HepG2 (cell line): ENCODE data around the gene FGF21. TPM values are rescaled to one million over a fixed set of nuclear protein-coding genes. Genes with fewer than 3 reads are reported as not detected.
A peak's percentile ranks its signal among the peaks of the same experiment; 100 is the strongest.

Source experiments
- CEBPB ChIP-seq: IDR thresholded peaks from 2 replicates; pipeline ENCODE4 v1.6.1; 2011; ENCODE audit warnings: low read depth, low read length, improper control_type of control experiment, borderline replicate concordance
- CHCHD3 ChIP-seq: sonication (generic); formaldehyde crosslinking; IDR thresholded peaks from 2 replicates; pipeline ENCODE4 v1.8.0; 2022; ENCODE audit warnings: mild to moderate bottlenecking, missing genetic modification reagents, moderate library complexity
- DNMT3B ChIP-seq: conservative IDR thresholded peaks from 2 replicates; pipeline ENCODE4 v1.6.1; 2016; ENCODE audit warnings: missing biosample characterization, control low read depth
- DR1 ChIP-seq: sonication (generic); formaldehyde crosslinking; IDR thresholded peaks from 2 replicates; pipeline ENCODE4 v1.8.0; 2021; ENCODE audit warnings: mild to moderate bottlenecking, missing genetic modification reagents, inconsistent platforms
- FOXK1 ChIP-seq: sonication (generic); formaldehyde crosslinking; IDR thresholded peaks from 2 replicates; pipeline ENCODE4 v1.4.0; 2020; ENCODE audit warnings: low read depth, missing genetic modification reagents, borderline replicate concordance
- GATAD1 ChIP-seq: IDR thresholded peaks from 2 replicates; pipeline ENCODE4 v1.6.1; 2016; ENCODE audit warnings: missing genetic modification reagents, missing compliant biosample characterization
- GTF2F1 ChIP-seq: fragments of 150-350 bp; IDR thresholded peaks from 2 replicates; pipeline ENCODE4 v1.6.1; 2014; ENCODE audit warnings: low read length
- HNRNPLL ChIP-seq: fragments of 200-400 bp; formaldehyde crosslinking; IDR thresholded peaks from 2 replicates; pipeline ENCODE4 v1.6.1; 2017; ENCODE audit warnings: mild to moderate bottlenecking, low read depth, low read length; ENCODE audit not compliant: poor library complexity, severe bottlenecking
- JUNB ChIP-seq: sonication (generic); formaldehyde crosslinking; IDR thresholded peaks from 2 replicates; pipeline ENCODE4 v1.8.0; 2022; ENCODE audit warnings: missing genetic modification reagents, mild to moderate bottlenecking, borderline replicate concordance
- KDM6A ChIP-seq: IDR thresholded peaks from 2 replicates; pipeline ENCODE4 v1.6.1; 2016; ENCODE audit warnings: low read depth
- MED1 ChIP-seq: sonication (generic); formaldehyde crosslinking; IDR thresholded peaks from 2 replicates; pipeline ENCODE4 v1.4.0; 2020; ENCODE audit warnings: missing genetic modification reagents
- MEF2D ChIP-seq: sonication (generic); formaldehyde crosslinking; IDR thresholded peaks from 2 replicates; pipeline ENCODE4 v1.5.1; 2020; ENCODE audit warnings: mild to moderate bottlenecking, missing genetic modification reagents
- NFE2L2 ChIP-seq: fragments of 150-350 bp; IDR thresholded peaks from 2 replicates; pipeline ENCODE4 v1.6.1; 2014; ENCODE audit warnings: low read length
- NR2C2 ChIP-seq: sonication (generic); formaldehyde crosslinking; IDR thresholded peaks from 2 replicates; pipeline ENCODE4 v1.4.0; 2020; ENCODE audit warnings: missing genetic modification reagents, mild to moderate bottlenecking, moderate library complexity, borderline replicate concordance
- PCBP2 ChIP-seq: fragments of 200-400 bp; formaldehyde crosslinking; optimal IDR thresholded peaks from 2 replicates; pipeline ENCODE3; 2018; ENCODE audit warnings: low read length, low read depth; ENCODE audit not compliant: poor library complexity, severe bottlenecking
- POLR2G ChIP-seq: fragments of 200-400 bp; formaldehyde crosslinking; IDR thresholded peaks from 2 replicates; pipeline ENCODE4 v1.6.1; 2018; ENCODE audit warnings: mild to moderate bottlenecking, low read depth, low read length, moderate library complexity
- RXRA ChIP-seq: sonication (generic); formaldehyde crosslinking; IDR thresholded peaks from 2 replicates; pipeline ENCODE4 v1.5.1; 2020; ENCODE audit warnings: missing genetic modification reagents
- SMC3 ChIP-seq: IDR thresholded peaks from 2 replicates; pipeline ENCODE4 v1.6.1; 2011; ENCODE audit warnings: low read length, improper control_type of control experiment
- SNRNP70 ChIP-seq: fragments of 200-400 bp; formaldehyde crosslinking; IDR thresholded peaks from 2 replicates; pipeline ENCODE4 v1.6.1; 2017; ENCODE audit warnings: mild to moderate bottlenecking, low read depth, low read length, moderate library complexity
- SOX5 ChIP-seq: IDR thresholded peaks from 2 replicates; pipeline ENCODE4 v1.6.1; 2016; ENCODE audit warnings: borderline replicate concordance
- SP2 ChIP-seq: sonication (generic); formaldehyde crosslinking; IDR thresholded peaks from 2 replicates; pipeline ENCODE4 v1.5.1; 2020; ENCODE audit warnings: mild to moderate bottlenecking, missing genetic modification reagents
- SP4 ChIP-seq: sonication (generic); formaldehyde crosslinking; IDR thresholded peaks from 2 replicates; pipeline ENCODE4 v1.8.1; 2023; ENCODE audit warnings: mild to moderate bottlenecking, missing genetic modification reagents
- SRSF9 ChIP-seq: fragments of 200-400 bp; formaldehyde crosslinking; IDR thresholded peaks from 2 replicates; pipeline ENCODE4 v1.6.1; 2018; ENCODE audit warnings: borderline replicate concordance, mild to moderate bottlenecking, low read depth, low read length; ENCODE audit not compliant: insufficient read depth, poor library complexity, severe bottlenecking
- ZNF124 ChIP-seq: sonication (generic); formaldehyde crosslinking; IDR thresholded peaks from 2 replicates; pipeline ENCODE4 v1.4.0; 2020; ENCODE audit warnings: missing genetic modification reagents
- ZNF264 ChIP-seq: sonication (generic); formaldehyde crosslinking; IDR thresholded peaks from 2 replicates; pipeline ENCODE4 v1.4.0; 2020; ENCODE audit warnings: missing genetic modification reagents
- ZNF501 ChIP-seq: sonication (generic); formaldehyde crosslinking; IDR thresholded peaks from 2 replicates; pipeline ENCODE4 v1.5.1; 2020; ENCODE audit warnings: mild to moderate bottlenecking, moderate library complexity, missing genetic modification reagents
- ZNF672 ChIP-seq: sonication (generic); formaldehyde crosslinking; IDR thresholded peaks from 2 replicates; pipeline ENCODE4 v1.8.1; 2022; ENCODE audit warnings: missing genetic modification reagents
- ZNF724P ChIP-seq: sonication (generic); formaldehyde crosslinking; IDR thresholded peaks from 2 replicates; pipeline ENCODE4 v1.8.0; 2022; ENCODE audit warnings: missing genetic modification reagents, borderline replicate concordance
- ZNF790 ChIP-seq: sonication (generic); formaldehyde crosslinking; IDR thresholded peaks from 2 replicates; pipeline ENCODE4 v1.8.0; 2022; ENCODE audit warnings: missing genetic modification reagents, mild to moderate bottlenecking, borderline replicate concordance
- polyA plus RNA-seq, 8 experiments: library from polyadenylated mRNA; depleted of rRNA in 3 of 8; stranded (reverse) in 7 of 8; unstranded in 1 of 8; fragments of >200 nt; fragmentation: Illumina TruSeq in 4 of 8; extraction: Trizol in 4 of 8; gene quantifications; 2 replicates each; pipeline versions ENCODE4 v1.2.1 to v1.2.3, GENCODE V29; 2011 to 2016; ENCODE audit warnings: low read depth in 4 of 8, missing spikeins in 1 of 8, mixed read lengths in 1 of 8; ENCODE audit not compliant: insufficient read depth in 1 of 8
- total RNA-seq, 5 experiments: library from RNA; depleted of rRNA; stranded (reverse); fragments of >200 nt; fragmentation: Illumina TruSeq; extraction: Trizol; gene quantifications; 2 replicates each; pipeline ENCODE4 v1.2.3, GENCODE V29; 2016; ENCODE audit warnings: low read depth in 1 of 5
- TF ChIP-seq, protein P1 (sequence below): IDR thresholded peaks from 2 replicates; pipeline ENCODE4 v1.6.1; 2016; ENCODE audit warnings: control low read depth
- TF ChIP-seq, protein P2 (sequence below): sonication (generic); formaldehyde crosslinking; IDR thresholded peaks from 2 replicates; pipeline ENCODE4 v1.5.0; 2020; ENCODE audit warnings: missing genetic modification reagents, mild to moderate bottlenecking, borderline replicate concordance

Gene FGF21
- total and polyA plus RNA-seq, 2 of the 13 experiments (the other 11 are each of a cell fraction or from before 2014, with no cell fraction given) = 0.17 TPM; not detected in 1

DNA sequence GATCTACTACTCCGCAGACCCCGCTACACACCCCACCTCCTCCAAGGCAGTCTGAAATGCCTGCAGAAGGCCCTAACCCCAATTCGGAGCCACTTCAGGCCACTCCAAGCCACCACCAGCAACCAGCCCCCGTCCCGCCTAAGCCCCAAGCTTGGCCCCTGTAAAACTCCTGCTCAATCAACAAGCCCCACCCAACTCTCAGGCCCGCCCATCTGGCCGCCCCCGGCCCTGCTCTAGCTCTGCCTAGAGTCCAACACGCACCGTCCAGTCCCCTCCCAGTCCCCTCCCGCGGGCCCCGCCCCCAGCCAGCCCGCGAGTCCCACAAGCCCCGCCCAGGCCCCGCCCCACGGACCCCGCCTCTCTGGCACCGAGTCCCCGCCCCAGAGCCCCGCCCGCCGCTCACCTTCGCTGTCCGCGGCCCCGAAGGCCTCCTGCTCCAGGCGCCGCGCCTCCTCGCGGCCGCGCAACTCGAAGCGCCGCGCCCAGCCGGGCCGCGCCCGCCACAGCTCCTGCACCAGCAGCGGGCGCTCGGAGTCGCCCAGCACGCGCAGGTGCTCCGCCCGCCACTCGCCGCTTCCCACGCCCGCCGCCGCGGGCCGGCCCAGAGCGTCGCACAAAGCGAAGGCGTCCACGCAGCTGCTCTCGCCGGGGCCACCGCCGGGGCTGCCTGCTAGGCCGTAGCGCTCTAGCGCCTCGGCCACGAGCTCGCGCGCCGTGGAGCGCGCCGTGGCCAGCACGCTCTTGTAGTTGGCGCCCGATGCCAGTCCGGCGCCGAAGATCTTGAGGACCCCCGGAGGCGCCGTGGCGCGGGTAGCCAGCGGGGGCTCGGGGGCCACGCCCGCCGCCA lies 16.5 kb upstream of the FGF21 start (continued):
- TF ChIP-seq, protein P1, sequence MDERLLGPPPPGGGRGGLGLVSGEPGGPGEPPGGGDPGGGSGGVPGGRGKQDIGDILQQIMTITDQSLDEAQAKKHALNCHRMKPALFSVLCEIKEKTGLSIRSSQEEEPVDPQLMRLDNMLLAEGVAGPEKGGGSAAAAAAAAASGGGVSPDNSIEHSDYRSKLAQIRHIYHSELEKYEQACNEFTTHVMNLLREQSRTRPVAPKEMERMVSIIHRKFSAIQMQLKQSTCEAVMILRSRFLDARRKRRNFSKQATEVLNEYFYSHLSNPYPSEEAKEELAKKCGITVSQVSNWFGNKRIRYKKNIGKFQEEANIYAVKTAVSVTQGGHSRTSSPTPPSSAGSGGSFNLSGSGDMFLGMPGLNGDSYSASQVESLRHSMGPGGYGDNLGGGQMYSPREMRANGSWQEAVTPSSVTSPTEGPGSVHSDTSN (CRISPR knock-in tag) = no peak
- no peak for TF ChIP-seq CEBPB
- no peak for TF ChIP-seq DNMT3B (CRISPR knock-in tag)
- TF ChIP-seq, protein P2, sequence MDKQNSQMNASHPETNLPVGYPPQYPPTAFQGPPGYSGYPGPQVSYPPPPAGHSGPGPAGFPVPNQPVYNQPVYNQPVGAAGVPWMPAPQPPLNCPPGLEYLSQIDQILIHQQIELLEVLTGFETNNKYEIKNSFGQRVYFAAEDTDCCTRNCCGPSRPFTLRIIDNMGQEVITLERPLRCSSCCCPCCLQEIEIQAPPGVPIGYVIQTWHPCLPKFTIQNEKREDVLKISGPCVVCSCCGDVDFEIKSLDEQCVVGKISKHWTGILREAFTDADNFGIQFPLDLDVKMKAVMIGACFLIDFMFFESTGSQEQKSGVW = no peak
- peak; percentile 56; the same call in 1 of the 2 replicates for TF ChIP-seq NR2C2 (CRISPR knock-in tag)
- TF ChIP-seq ZNF672 (CRISPR knock-in tag) = peak; percentile 71
- peak; percentile 46; the same call in 1 of the 2 replicates for TF ChIP-seq MED1
- no peak for TF ChIP-seq SP2
- TF ChIP-seq ZNF264 (CRISPR knock-in tag) = no peak; the same call in 1 of the 2 replicates
- TF ChIP-seq POLR2G = peak; percentile 76
- TF ChIP-seq MEF2D (CRISPR knock-in tag) = no peak; the same call in 1 of the 2 replicates
- TF ChIP-seq HNRNPLL = peak; percentile 49
- no peak for TF ChIP-seq SNRNP70
- no peak for TF ChIP-seq RXRA (CRISPR knock-in tag)
- TF ChIP-seq NFE2L2 = no peak
- no peak for TF ChIP-seq GATAD1
- no peak for TF ChIP-seq KDM6A
- no peak for TF ChIP-seq PCBP2
- TF ChIP-seq DR1 = peak; percentile 55; the same call in 1 of the 2 replicates
- no peak for TF ChIP-seq JUNB (CRISPR knock-in tag)
- TF ChIP-seq SP4 (CRISPR knock-in tag) = peak; percentile 74
- no peak for TF ChIP-seq SOX5
- peak; percentile 72; the same call in 1 of the 2 replicates for TF ChIP-seq ZNF724P (CRISPR knock-in tag)
- TF ChIP-seq ZNF124 (CRISPR knock-in tag) = no peak; the same call in 1 of the 2 replicates
- TF ChIP-seq FOXK1 = no peak
- no peak for TF ChIP-seq ZNF790 (CRISPR knock-in tag)
- peak; percentile 66 for TF ChIP-seq ZNF501 (CRISPR knock-in tag)
- TF ChIP-seq CHCHD3 (CRISPR knock-in tag) = peak; percentile 90; the same call in 1 of the 2 replicates
- TF ChIP-seq SRSF9 = no peak
- peak; percentile 15; the same call in 1 of the 2 replicates for TF ChIP-seq SMC3
- TF ChIP-seq GTF2F1 = no peak
